Gastrocnemius medialis (tissue), 4 donors: ENCODE results near the gene KIR2DL3. TPM values are rescaled to one million over a fixed set of nuclear protein-coding genes. Genes with fewer than 3 reads are reported as not detected.

Experiments used
- ATAC-seq, 2 donors: fragments of 150-250 bp; one replicate each; pipeline ENCODE4 v1.9.1; 2016
- DNase-seq, 2 donors: peaks; one replicate each; pipeline ENCODE4 v3.0.0-alpha.2; 2019
- H3K27ac ChIP-seq, 4 donors: fragments of 200-600 bp; sonication (generic); 1 replicate in 1 of 4; 2 replicates in 3 of 4; pipeline ENCODE4 v1.5.1; 2016 to 2018; ENCODE audit warnings: mild to moderate bottlenecking in 2 of 4, moderate library complexity in 1 of 4
- H3K27me3 ChIP-seq, 3 donors: fragments of 200-600 bp; sonication (generic) in 2 of 3; 1 replicate in 1 of 3; 2 replicates in 2 of 3; pipeline versions ENCODE4 v1.5.1 to v1.6.0; 2016 to 2019; ENCODE audit warnings: mild to moderate bottlenecking in 1 of 3, moderate library complexity in 1 of 3
- H3K36me3 ChIP-seq, 2 donors: fragments of 200-600 bp; sonication (generic) in 1 of 2; one replicate each; pipeline ENCODE4 v1.5.1; 2017 to 2018
- H3K4me1 ChIP-seq, 2 donors: fragments of 200-600 bp; sonication (generic) in 1 of 2; one replicate each; pipeline ENCODE4 v1.5.1; 2016 to 2017; ENCODE audit warnings: mild to moderate bottlenecking in 2 of 2
- H3K4me3 ChIP-seq, 4 donors: fragments of 200-600 bp; sonication (generic) in 3 of 4; 1 replicate in 1 of 4; 2 replicates in 3 of 4; pipeline ENCODE4 v1.5.1; 2016 to 2019; ENCODE audit warnings: mild to moderate bottlenecking in 2 of 4
- H3K9me3 ChIP-seq, 3 donors: fragments of 200-600 bp; sonication (generic) in 2 of 3; 1 replicate in 1 of 3; 2 replicates in 2 of 3; pipeline ENCODE4 v1.5.1; 2016 to 2019
- CTCF ChIP-seq, 5 experiments: fragments of 450-650 bp in 3 of 5; fragments of 200-600 bp in 2 of 5; sonication (generic) in 2 of 5; IDR thresholded peaks in 4 of 5; conservative IDR thresholded peaks in 1 of 5; 1 replicate in 4 of 5; 2 replicates in 1 of 5; pipeline ENCODE4 v1.5.1; 2016 to 2019; ENCODE audit warnings: antibody characterized with exemption in 5 of 5, mild to moderate bottlenecking in 3 of 5, moderate library complexity in 3 of 5
- POLR2A ChIP-seq, 2 donors: fragments of 450-650 bp; IDR thresholded peaks; one replicate each; pipeline ENCODE4 v1.6.1; 2017; ENCODE audit warnings: antibody characterized with exemption in 2 of 2, mild to moderate bottlenecking in 2 of 2, moderate library complexity in 2 of 2
- in situ Hi-C, 4 donors: fragments of 200-750 bp; cut with MboI; loops; one replicate each; pipeline versions ENCODE4 v1.15.0 to v1.8.0; 2017; ENCODE audit warnings: low sequenced_read_pairs in 4 of 4
- intact Hi-C: fragments of 100-400 bp; cut with DNase I; formaldehyde crosslinking; loops from one replicate; pipeline ENCODE4 v1.15.1; 2023; ENCODE audit warnings: low total_unique reads
- total RNA-seq, 4 donors: library from RNA; depleted of rRNA; stranded (reverse); fragments of >200 nt; gene quantifications; one replicate each; pipeline versions ENCODE4 v1.1.0 to v1.2.3, GENCODE V29; 2016

The KIR2DL3 gene
- total RNA-seq, 4 donors from 2014 or later: not detected

GRCh38 chr19:54790711-54791110, 52.4 kb downstream of the KIR2DL3 start:
- DNase-seq (no peak), ATAC-seq (no peak)
- in situ Hi-C loops: no loop called here
- Histone ChIP-seq H3K4me1 (no peaks in the 10 kb centered on the region), H3K4me3 (no peak overlapping the region), H3K27me3 (no peaks in the 10 kb centered on the region), H3K27ac (no peak overlapping the region), H3K9me3 (no peaks in the 10 kb centered on the region), H3K36me3 (no peaks in the 10 kb centered on the region)
- no peak for TF ChIP-seq CTCF (IDR thresholded peaks at IDR 0.05 in 4 of 5, conservative IDR thresholded peaks at IDR 0.05 in 1 of 5)
- no peak for TF ChIP-seq POLR2A (IDR thresholded peaks at IDR 0.05)
- intact Hi-C loops: no loop called here

- TF ChIP-seq CTCF (IDR thresholded peaks at IDR 0.05 in 4 of 5, conservative IDR thresholded peaks at IDR 0.05 in 1 of 5) (no peak), POLR2A (IDR thresholded peaks at IDR 0.05) (no peak)
- Histone ChIP-seq H3K4me1 (no peaks in the 10 kb centered on the region), H3K4me3 (no peak overlapping the region), H3K9me3 (no peaks in the 10 kb centered on the region), H3K36me3 (no peaks in the 10 kb centered on the region), H3K27me3 (no peaks in the 10 kb centered on the region), H3K27ac (no peak overlapping the region)
- ATAC-seq (no peak), DNase-seq (no peak)
- intact Hi-C loops: no loop called here
- in situ Hi-C loops: no loop called here
These were observed 53.2 kb downstream of the KIR2DL3 start for GRCh38 chr19:54791476-54791875.

- Histone ChIP-seq H3K27me3 (no peaks in the 10 kb centered on the region), H3K9me3 (no peaks in the 10 kb centered on the region), H3K4me3 (peak overlapping the region in 1 of 4 donors; percentile 34), H3K27ac (no peak overlapping the region), H3K4me1 (no peaks in the 10 kb centered on the region), H3K36me3 (no peaks in the 10 kb centered on the region)
- in situ Hi-C loops: no loop called here
- intact Hi-C loops: no loop called here
- DNase-seq (no peak), ATAC-seq (no peak)
- TF ChIP-seq POLR2A (IDR thresholded peaks at IDR 0.05) (no peak), CTCF (IDR thresholded peaks at IDR 0.05 in 4 of 5, conservative IDR thresholded peaks at IDR 0.05 in 1 of 5) (no peak)
These were observed 54.5 kb downstream of the KIR2DL3 start for GRCh38 chr19:54792814-54793213.

GRCh38 chr19:54795758-54796157, 57.4 kb downstream of the KIR2DL3 start:
- intact Hi-C loops: no loop called here
- Histone ChIP-seq H3K4me3 (no peak overlapping the region), H3K36me3 (no peaks in the 10 kb centered on the region), H3K27ac (no peak overlapping the region), H3K4me1 (no peaks in the 10 kb centered on the region), H3K9me3 (peaks cover 0 to 6% (median 0%) of the 10 kb centered on the region in 3 donors), H3K27me3 (no peaks in the 10 kb centered on the region)
- in situ Hi-C loops: no loop called here
- TF ChIP-seq CTCF (IDR thresholded peaks at IDR 0.05 in 4 of 5, conservative IDR thresholded peaks at IDR 0.05 in 1 of 5) (no peak), POLR2A (IDR thresholded peaks at IDR 0.05) (no peak)
- no peak for DNase-seq
- ATAC-seq: no peak

Other genes starting within 250 kb of the KIR2DL3 start
- not detected for gene LAIR2, start 235.7 kb upstream of the KIR2DL3 start, total RNA-seq
- 1 to 10 TPM in 1 of 4 donors, under 1 TPM in 2, not detected in 1; 0.44 to 1.0 (median 0.91) TPM for gene LILRA2, start 164.7 kb upstream of the KIR2DL3 start, total RNA-seq
- under 1 TPM in 2 of 4 donors, not detected in 2; 0.40 to 0.62 TPM for gene LILRA1, start 144.9 kb upstream of the KIR2DL3 start, total RNA-seq
- gene LILRB1, start 108.0 kb upstream of the KIR2DL3 start, total RNA-seq: under 1 TPM in 2 of 4 donors, not detected in 2; 0.39 to 0.69 TPM
- gene LILRB4, start 75.5 kb upstream of the KIR2DL3 start, total RNA-seq: 1 to 10 TPM in 2 of 4 donors, under 1 TPM in 2; 0.24 to 4.0 (median 1.0) TPM
- not detected for gene KIR3DL3, start 14.1 kb upstream of the KIR2DL3 start, total RNA-seq
- gene KIR2DL1, start 31.3 kb downstream of the KIR2DL3 start, total RNA-seq: not detected
- gene KIR2DL4, start 65.1 kb downstream of the KIR2DL3 start, total RNA-seq: not detected
- under 1 TPM in 1 of 4 donors, not detected in 3; 0.36 TPM for gene KIR3DL1, start 78.0 kb downstream of the KIR2DL3 start, total RNA-seq
- not detected for gene KIR2DS4, start 94.2 kb downstream of the KIR2DL3 start, total RNA-seq
- not detected for gene KIR3DL2, start 111.9 kb downstream of the KIR2DL3 start, total RNA-seq
- 1 to 10 TPM in 1 of 4 donors, under 1 TPM in 2, not detected in 1; 0.33 to 2.0 (median 0.41) TPM for gene FCAR, start 135.7 kb downstream of the KIR2DL3 start, total RNA-seq
- not detected for gene NCR1, start 167.6 kb downstream of the KIR2DL3 start, total RNA-seq
- gene NLRP7, start 209.0 kb downstream of the KIR2DL3 start, total RNA-seq: not detected
- under 1 TPM in 1 of 4 donors, not detected in 3; 0.23 TPM for gene NLRP2, start 227.9 kb downstream of the KIR2DL3 start, total RNA-seq